HG03095 (cell line): ENCODE data around the gene ACTA1.
A peak's percentile ranks its signal among the peaks of the same experiment; 100 is the strongest.
"Not testable (repeated sequence)": the region's sequence is repeated elsewhere in the genome, so short reads cannot be mapped to it uniquely, and the experiment has no call there.

Experiments
- ATAC-seq: cut with Tn5 transposase; IDR thresholded peaks from one replicate; pipeline ENCODE4 v1.9.1; 2021; ENCODE audit warnings: moderate library complexity; ENCODE audit not compliant: unreplicated experiment

Gene ACTA1

DNA sequence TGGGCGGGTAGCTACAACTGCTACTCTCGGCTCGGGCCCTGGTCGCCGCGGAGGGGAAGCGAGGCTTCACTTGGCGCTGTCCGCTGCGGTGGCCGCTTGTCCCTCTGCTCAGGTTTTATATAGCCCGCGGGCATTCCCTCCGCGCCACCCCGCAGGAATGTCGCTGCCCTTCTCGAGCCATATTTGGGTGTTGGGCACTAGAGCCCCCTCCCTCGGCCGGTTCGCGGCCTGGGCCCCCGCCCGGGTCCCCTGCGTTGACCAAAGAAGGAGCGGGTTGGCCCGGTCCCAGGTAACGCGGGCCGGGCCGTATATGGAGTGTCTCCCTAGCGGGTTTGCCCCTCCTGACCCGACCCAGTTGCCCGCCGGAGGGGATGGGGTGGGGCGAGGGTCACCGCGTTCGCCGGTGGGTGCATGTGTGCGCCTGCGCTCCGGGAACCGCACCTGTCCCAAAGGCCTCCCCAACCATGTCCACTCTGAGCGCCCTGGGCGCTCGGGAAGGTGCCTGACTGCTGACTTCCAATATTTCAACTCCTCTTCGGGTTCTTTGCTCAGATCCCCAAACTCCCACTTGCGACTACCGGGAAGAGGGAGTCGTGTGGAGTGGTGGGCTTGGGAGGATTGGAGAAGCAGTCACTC, at the start of gene ACTA1:
Gene ACTA1 (minus strand): TSS at position 90 of the 636 bp plus-strand sequence. CDS start 979 bp downstream, outside the sequence.
- ATAC-seq: no peak

- ATAC-seq: no peak
Observed at GRCh38 chr1:229482511-229482910, 48.6 kb upstream of the ACTA1 start.

- no peak for ATAC-seq
Observed at GRCh38 chr1:229480495-229480894, 46.6 kb upstream of the ACTA1 start.

GRCh38 chr1:229479660-229480399, 45.9 kb upstream of the ACTA1 start:
- ATAC-seq: peak; percentile 70

DNA sequence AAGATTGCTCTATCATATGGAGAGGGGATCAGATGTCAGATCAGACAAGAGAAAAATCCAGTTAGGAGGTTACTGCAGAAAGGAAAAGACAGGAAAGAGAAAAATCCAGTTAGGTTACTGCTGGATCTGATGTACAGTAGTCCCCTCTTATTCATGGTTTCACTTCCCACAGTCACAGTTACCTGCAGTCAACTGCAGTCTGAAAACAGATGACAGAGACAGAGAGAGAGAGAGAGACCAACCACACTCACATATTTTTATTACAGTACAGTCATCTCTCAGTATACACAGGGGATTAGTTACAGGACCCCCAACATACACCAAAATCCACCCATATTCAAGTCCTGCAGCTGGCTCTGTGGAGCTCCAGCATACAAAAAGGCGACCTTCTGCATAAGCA, 45.0 kb upstream of the ACTA1 start:
- peak; percentile 74 for ATAC-seq

DNA sequence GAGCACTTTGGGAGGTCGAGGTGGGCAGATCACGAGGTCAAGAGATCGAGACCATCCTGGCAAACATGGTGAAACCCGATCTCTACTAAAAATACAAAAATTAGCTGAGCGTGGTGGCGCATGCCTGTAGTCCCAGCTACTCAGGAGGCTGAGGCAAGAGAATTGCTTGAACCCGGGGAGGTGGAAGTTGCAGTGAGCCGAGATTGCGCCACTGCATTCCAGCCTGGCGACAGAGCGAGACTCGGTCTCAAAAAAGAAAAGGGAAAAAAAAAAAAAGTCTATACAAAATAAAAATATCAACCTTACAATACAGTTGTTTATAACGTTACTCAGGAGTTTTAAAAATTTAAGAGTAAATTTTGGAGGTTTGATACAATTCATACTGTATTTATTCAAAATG, 42.0 kb upstream of the ACTA1 start:
- ATAC-seq: not testable (repeated sequence)

GRCh38 chr1:229474509-229474908, 40.6 kb upstream of the ACTA1 start:
- ATAC-seq: no peak

GRCh38 chr1:229471175-229471574, 37.3 kb upstream of the ACTA1 start:
- no peak for ATAC-seq

GRCh38 chr1:229470406-229471043, 36.6 kb upstream of the ACTA1 start:
- ATAC-seq: no peak

- no peak for ATAC-seq
Observed at GRCh38 chr1:229466887-229467286, 33.0 kb upstream of the ACTA1 start.

DNA sequence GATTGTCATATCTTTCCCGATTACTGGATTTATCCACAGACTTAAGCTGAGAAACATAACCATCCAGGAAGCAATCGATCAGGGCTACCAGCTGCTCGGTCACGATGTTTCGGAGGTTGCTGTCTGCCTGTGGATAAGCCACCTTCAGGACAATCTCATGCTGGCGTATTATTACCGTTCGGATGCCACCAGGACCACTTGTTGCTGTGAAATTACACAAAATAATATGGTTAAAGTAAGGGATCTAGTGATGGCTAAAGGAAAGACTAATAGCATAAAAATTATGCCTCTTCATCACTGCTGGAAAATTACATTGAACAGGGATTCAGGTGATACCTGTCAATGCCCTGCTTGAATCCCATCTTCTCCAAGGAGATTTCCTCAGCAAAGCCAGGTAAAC, 30.8 kb upstream of the ACTA1 start:
- no peak for ATAC-seq

- no peak for ATAC-seq
Observed at GRCh38 chr1:229461032-229461668, 27.3 kb upstream of the ACTA1 start.

GRCh38 chr1:229459815-229460214, 25.9 kb upstream of the ACTA1 start:
- ATAC-seq: no peak

DNA sequence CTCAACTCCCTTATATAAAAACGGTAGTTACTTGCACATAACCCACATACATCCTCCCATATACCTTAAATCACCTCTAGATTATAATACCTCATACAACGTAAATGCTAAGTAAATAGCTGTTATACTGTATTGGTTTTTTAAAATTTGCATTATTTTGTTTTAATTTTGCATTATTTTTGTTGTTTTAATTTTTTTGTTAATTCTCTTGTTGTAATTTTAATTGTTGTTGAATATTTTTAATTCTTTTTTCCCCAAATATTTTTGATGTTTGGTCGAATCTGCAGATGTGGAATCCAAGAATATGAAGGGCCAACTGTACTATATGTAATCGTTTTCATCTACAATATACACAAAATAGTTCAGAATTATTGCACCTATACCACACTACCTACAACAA, 23.5 kb upstream of the ACTA1 start:
- no peak for ATAC-seq

DNA sequence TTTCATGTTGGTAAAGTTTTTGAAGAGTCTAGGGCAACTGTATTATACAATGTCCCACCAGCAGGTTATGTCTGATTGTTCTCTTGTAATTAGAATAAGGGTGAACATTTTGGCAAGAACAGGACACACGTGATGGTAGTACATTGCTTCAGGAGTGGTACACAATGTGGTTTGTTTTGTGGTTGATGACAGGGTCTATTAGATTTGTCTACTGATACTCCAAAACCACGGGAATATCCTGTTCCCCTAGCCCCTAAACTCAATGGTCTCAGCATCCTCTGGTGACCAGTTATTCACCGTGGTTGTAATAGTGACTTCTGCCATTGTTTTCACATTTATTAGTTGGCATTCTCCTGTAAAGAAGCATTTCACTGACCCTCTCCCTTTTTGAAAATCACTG, 22.1 kb upstream of the ACTA1 start:
- no peak for ATAC-seq

DNA sequence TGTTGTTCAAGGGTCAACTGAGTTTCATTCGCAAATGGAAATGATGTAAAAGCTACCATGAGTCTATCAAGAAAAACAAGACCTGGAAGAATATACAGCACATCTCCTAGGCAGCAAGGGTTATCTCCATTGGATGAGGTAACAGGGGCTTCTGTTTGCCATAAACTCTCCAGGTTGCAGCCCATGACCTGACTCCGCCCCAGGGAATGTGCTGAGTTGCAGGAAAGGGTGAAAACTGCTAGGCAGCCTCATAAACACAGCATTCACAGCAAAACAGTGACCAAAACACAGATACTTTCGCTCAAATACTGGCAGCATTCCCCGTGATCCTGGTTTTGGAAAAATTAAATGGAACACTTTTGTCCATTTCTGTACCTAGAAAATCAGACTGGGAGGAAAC, 20.2 kb upstream of the ACTA1 start:
- no peak for ATAC-seq

DNA sequence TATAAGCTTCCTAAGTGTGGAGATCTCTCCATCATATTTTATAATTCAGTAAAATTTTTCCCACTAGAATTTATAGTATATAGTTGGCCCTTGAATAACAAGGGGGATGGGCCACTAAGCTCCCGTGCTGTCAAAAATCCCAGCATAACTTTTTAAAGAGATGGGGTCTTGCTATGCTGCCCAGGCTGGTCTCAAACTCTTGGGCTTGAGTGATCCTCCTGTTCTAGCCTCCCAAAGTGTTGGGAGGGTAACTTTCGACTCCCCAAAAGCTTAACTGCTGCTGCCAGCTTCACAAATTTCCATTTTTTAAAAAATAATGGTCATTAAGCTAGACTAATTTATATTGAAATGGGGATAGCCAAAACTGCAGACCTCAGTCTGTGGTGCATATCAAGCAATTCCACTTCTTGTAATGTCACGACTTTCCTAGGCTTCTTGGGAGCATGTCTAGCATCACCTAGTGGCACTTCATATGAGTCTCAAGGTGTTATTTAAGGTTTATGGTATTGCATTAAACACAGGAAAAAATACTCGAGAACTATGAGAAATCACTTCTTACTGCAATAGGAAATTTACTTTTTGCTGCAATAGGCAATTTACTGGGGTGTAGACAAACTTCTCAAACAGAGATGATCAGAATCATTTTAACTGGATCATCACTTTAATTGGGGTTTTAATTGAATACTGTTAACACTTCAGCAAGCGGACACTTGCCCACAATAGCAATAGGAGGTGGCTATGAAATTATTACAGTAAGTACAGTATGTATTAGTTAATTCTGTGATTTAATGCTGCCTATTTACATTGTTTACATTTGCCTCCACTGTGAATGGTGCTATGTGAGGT, 19.3 kb upstream of the ACTA1 start:
- no peak for ATAC-seq

GRCh38 chr1:229448845-229449244, 15.0 kb upstream of the ACTA1 start:
- no peak for ATAC-seq

- no peak for ATAC-seq
Observed at GRCh38 chr1:229448354-229448753, 14.5 kb upstream of the ACTA1 start.

GRCh38 chr1:229447809-229448252, 13.9 kb upstream of the ACTA1 start:
- ATAC-seq: no peak

DNA sequence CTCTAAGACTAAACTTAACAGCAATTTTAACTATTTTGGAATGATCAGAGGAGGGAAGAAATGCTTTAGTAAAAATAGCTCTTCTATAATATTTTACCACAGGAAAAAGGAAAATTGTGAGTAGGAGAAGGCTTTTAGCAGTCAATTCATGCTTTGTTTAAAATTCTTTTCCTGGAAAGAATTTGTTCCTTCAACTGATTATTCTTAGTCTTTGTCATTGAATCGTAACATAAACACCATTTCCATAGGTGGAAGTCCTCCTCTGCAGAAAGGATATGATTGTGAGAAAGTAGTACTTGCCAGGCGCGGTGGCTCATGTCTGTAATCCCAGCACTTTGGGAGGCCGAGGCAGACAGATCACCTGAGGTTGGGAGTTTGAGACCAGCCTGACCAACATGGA, 11.9 kb upstream of the ACTA1 start:
- no peak for ATAC-seq
